ENCODE results near the gene SHLD3.
"Not testable (repeated sequence)": the region's sequence is repeated elsewhere in the genome, so short reads cannot be mapped to it uniquely, and the experiment has no call there.

DNA sequence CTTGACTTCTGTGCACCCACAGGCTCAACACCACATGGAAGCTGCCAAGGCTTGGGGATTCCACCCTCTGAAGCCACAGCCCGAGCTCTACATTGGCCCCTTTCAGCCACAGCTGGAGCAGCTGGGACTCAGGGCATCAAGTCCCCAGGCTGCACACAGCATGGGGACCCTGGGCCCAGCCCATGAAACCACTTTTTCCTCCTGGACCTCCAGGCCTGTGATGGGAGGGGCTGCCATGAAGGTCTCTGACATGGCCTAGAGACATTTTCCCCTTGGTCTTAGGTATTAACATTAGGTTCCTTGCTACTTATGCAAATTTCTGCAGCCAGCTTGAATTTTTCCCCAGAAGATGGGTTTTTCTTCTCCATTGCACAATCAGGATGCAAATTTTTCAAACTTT is 23.1 kb upstream of the SHLD3 start:
- TF ChIP-seq, protein P1, sequence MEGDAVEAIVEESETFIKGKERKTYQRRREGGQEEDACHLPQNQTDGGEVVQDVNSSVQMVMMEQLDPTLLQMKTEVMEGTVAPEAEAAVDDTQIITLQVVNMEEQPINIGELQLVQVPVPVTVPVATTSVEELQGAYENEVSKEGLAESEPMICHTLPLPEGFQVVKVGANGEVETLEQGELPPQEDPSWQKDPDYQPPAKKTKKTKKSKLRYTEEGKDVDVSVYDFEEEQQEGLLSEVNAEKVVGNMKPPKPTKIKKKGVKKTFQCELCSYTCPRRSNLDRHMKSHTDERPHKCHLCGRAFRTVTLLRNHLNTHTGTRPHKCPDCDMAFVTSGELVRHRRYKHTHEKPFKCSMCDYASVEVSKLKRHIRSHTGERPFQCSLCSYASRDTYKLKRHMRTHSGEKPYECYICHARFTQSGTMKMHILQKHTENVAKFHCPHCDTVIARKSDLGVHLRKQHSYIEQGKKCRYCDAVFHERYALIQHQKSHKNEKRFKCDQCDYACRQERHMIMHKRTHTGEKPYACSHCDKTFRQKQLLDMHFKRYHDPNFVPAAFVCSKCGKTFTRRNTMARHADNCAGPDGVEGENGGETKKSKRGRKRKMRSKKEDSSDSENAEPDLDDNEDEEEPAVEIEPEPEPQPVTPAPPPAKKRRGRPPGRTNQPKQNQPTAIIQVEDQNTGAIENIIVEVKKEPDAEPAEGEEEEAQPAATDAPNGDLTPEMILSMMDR (conservative IDR thresholded peaks at IDR 0.05; ENCODE audit: low read depth, low read length) = not testable (repeated sequence)
- not testable (repeated sequence) for TF ChIP-seq EZH2 (IDR thresholded peaks at IDR 0.05; ENCODE audit: borderline replicate concordance, low read depth, low read length, poor library complexity, severe bottlenecking)
